ENCODE data around the gene AGPS.

Gene AGPS

DNA sequence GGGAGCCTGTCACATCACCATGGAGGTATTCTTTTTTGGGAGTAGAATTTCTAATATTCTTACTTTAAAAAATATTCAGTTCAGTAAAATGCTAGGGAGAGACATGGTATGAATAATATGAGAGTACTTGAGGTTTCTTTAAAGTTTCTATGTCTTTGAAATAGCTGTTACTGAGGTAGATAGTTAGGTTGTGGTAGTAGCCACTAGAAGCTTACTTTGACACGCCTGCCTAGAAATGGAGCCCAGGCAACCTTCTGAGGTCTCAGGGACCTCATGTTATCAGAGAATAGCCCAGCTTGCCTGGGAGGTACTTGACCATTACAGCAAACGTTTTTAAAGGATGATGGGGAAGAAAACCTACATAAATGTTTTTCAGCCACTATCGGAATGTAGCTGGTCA is 131.2 kb downstream of the AGPS start:
- no peak overlapping the region for H3K27ac ChIP-seq (ENCODE audit: extremely low read depth, low read depth, low read length)
- CTCF ChIA-PET, result interaction anchor here (0.5 to 1.2 kb wide), 2 partner anchors 34 to 163 kb away, joined by 5 read pairs; no protein-coding TSS in a partner anchor
- H3K4me3 ChIP-seq (ENCODE audit: low read depth, low read length), result no peak overlapping the region
- H3K4me1 ChIP-seq (ENCODE audit: control insufficient read depth, insufficient read depth, low read length), result no peaks in the 10 kb centered on the region
- TF ChIP-seq GLIS1 (tag by site-specific recombination; IDR thresholded peaks at IDR 0.05) (no peak), ZNF214 (tag by site-specific recombination; IDR thresholded peaks at IDR 0.05; ENCODE audit: borderline replicate concordance) (no peak), OSR2 (tag by site-specific recombination; IDR thresholded peaks at IDR 0.05) (no peak), BCL11A (tag by site-specific recombination; IDR thresholded peaks at IDR 0.05; ENCODE audit: low read depth) (no peak)
- TF ChIP-seq, protein P1, sequence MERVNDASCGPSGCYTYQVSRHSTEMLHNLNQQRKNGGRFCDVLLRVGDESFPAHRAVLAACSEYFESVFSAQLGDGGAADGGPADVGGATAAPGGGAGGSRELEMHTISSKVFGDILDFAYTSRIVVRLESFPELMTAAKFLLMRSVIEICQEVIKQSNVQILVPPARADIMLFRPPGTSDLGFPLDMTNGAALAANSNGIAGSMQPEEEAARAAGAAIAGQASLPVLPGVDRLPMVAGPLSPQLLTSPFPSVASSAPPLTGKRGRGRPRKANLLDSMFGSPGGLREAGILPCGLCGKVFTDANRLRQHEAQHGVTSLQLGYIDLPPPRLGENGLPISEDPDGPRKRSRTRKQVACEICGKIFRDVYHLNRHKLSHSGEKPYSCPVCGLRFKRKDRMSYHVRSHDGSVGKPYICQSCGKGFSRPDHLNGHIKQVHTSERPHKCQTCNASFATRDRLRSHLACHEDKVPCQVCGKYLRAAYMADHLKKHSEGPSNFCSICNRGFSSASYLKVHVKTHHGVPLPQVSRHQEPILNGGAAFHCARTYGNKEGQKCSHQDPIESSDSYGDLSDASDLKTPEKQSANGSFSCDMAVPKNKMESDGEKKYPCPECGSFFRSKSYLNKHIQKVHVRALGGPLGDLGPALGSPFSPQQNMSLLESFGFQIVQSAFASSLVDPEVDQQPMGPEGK (tag by site-specific recombination; IDR thresholded peaks at IDR 0.05), result no peak
- TF ChIP-seq, protein P2, sequence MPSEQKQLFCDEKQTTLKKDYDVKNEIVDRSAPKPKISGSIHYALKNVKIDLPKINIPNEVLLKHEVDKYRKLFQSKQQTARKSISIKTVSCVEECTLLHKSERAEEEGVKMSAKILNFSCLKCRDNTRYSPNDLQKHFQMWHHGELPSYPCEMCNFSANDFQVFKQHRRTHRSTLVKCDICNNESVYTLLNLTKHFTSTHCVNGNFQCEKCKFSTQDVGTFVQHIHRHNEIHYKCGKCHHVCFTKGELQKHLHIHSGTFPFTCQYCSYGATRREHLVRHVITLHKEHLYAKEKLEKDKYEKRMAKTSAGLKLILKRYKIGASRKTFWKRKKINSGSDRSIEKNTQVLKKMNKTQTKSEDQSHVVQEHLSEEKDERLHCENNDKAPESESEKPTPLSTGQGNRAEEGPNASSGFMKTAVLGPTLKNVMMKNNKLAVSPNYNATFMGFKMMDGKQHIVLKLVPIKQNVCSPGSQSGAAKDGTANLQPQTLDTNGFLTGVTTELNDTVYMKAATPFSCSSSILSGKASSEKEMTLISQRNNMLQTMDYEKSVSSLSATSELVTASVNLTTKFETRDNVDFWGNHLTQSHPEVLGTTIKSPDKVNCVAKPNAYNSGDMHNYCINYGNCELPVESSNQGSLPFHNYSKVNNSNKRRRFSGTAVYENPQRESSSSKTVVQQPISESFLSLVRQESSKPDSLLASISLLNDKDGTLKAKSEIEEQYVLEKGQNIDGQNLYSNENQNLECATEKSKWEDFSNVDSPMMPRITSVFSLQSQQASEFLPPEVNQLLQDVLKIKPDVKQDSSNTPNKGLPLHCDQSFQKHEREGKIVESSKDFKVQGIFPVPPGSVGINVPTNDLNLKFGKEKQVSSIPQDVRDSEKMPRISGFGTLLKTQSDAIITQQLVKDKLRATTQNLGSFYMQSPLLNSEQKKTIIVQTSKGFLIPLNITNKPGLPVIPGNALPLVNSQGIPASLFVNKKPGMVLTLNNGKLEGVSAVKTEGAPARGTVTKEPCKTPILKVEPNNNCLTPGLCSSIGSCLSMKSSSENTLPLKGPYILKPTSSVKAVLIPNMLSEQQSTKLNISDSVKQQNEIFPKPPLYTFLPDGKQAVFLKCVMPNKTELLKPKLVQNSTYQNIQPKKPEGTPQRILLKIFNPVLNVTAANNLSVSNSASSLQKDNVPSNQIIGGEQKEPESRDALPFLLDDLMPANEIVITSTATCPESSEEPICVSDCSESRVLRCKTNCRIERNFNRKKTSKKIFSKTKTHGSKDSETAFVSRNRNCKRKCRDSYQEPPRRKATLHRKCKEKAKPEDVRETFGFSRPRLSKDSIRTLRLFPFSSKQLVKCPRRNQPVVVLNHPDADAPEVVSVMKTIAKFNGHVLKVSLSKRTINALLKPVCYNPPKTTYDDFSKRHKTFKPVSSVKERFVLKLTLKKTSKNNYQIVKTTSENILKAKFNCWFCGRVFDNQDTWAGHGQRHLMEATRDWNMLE (tag by site-specific recombination; conservative IDR thresholded peaks at IDR 0.05; ENCODE audit: low read depth), result no peak
- POLR2A ChIA-PET, result no interaction called here
- H3K36me3 ChIP-seq (ENCODE audit: control insufficient read depth in 2 of 2, insufficient read depth in 1 of 2, low read length in 2 of 2), result peaks cover 0 to 20% of the 10 kb centered on the region in 2 experiments; a peak in 2 of 3 replicates
- no peaks in the 10 kb centered on the region for H3K9me3 ChIP-seq (ENCODE audit: control insufficient read depth, insufficient read depth, low read depth, low read length)

DNA sequence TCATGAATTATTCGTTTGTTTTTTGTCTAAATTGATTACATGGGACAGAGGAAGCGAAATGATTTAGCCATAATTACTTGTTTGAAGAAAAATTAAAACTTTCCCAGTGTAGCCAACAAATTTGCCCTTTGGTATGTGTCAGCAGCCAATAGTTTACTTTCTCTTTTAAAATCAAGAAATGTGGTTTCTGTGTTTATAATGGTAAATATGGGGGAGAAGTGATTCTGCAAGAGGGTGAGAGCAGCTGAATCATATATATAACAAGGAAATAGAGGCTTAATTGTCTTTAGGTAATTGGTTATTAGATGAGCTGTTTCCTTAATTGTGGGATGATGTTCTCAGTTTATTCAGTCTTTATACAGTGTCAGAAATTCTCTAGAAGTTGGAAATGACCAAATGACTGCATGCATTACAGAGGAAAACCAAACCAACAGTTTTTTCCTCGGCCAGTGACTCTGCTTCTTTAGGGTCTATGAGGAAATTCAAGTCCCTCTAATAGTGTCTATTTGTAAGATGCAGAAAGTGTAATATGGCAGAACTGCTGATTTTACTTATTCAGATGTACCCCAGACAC is 132.9 kb downstream of the AGPS start:
- TF ChIP-seq PRDM1 (tag by site-specific recombination; IDR thresholded peaks at IDR 0.05) (no peak), ZNF626 (tag by site-specific recombination; IDR thresholded peaks at IDR 0.05) (no peak), ZNF571 (tag by site-specific recombination; IDR thresholded peaks at IDR 0.05) (no peak), ZNF155 (tag by site-specific recombination; IDR thresholded peaks at IDR 0.05) (no peak), ZSCAN30 (tag by site-specific recombination; IDR thresholded peaks at IDR 0.05) (no peak), SP7 (tag by site-specific recombination; IDR thresholded peaks at IDR 0.05) (no peak), ZNF114 (tag by site-specific recombination; IDR thresholded peaks at IDR 0.05) (no peak), ZNF654 (tag by site-specific recombination; IDR thresholded peaks at IDR 0.05; ENCODE audit: low read depth) (no peak), ZBTB1 (tag by site-specific recombination; IDR thresholded peaks at IDR 0.05) (no peak), ZNF221 (tag by site-specific recombination; IDR thresholded peaks at IDR 0.05; ENCODE audit: borderline replicate concordance) (no peak)
- Histone ChIP-seq H3K4me1 (ENCODE audit: control insufficient read depth, insufficient read depth, low read length) (no peaks in the 10 kb centered on the region), H3K27ac (ENCODE audit: extremely low read depth, low read depth, low read length) (no peak overlapping the region), H3K4me3 (ENCODE audit: low read depth, low read length) (no peak overlapping the region), H3K9me3 (ENCODE audit: control insufficient read depth, insufficient read depth, low read depth, low read length) (no peaks in the 10 kb centered on the region), H3K36me3 (ENCODE audit: control insufficient read depth in 2 of 2, insufficient read depth in 1 of 2, low read length in 2 of 2) (peaks cover 0 to 20% of the 10 kb centered on the region in 2 experiments; a peak in 2 of 3 replicates)
- ChIA-PET CTCF (no interaction called here), POLR2A (interaction anchor here (0.6 kb wide), 1 partner anchor 159 kb away, joined by 3 read pairs; no protein-coding TSS in a partner anchor)

All from HEK293 (cell line).